HEK293 (cell line): Measurements from ENCODE around the gene OR6B2.

Source experiments
- CTCF ChIA-PET: fragments of 350-600 bp; formaldehyde crosslinking; extraction: SDS; loops from one replicate; lab custom pipeline; 2021; ENCODE audit warnings: antibody characterized with exemption; lab: Yijun Ruan, JAX
- POLR2A ChIA-PET: fragments of 300-600 bp; formaldehyde crosslinking; extraction: SDS; loops from one replicate; lab custom pipeline; 2020; ENCODE audit warnings: antibody characterized with exemption, inconsistent platforms; lab: Yijun Ruan, JAX
- H3K27ac ChIP-seq: fragments of 200-500 bp; sonication (Bioruptor generic); 2 replicates; pipeline ENCODE4 v1.5.1; 2014; ENCODE audit warnings: low read depth, low read length, control low read depth, inconsistent platforms; ENCODE audit errors: extremely low read depth
- H3K36me3 ChIP-seq, 2 experiments: fragments of 200-500 bp in 1 of 2; sonication (Bioruptor generic) in 1 of 2; 1 replicate in 1 of 2; 2 replicates in 1 of 2; pipeline ENCODE4 v1.5.1; 2014 to 2017; ENCODE audit warnings: inconsistent platforms in 2 of 2, low read length in 2 of 2; ENCODE audit not compliant: control insufficient read depth in 2 of 2, insufficient read depth in 1 of 2
- H3K4me1 ChIP-seq: fragments of 200-500 bp; sonication (Bioruptor generic); 2 replicates; pipeline ENCODE4 v1.5.1; 2014; ENCODE audit warnings: mild to moderate bottlenecking, low read length, inconsistent platforms; ENCODE audit not compliant: control insufficient read depth, insufficient read depth
- H3K4me3 ChIP-seq: 2 replicates; pipeline ENCODE4 v1.5.1; 2011; ENCODE audit warnings: low read depth, mild to moderate bottlenecking, control low read depth, low read length, moderate library complexity
- H3K9me3 ChIP-seq: fragments of 200-500 bp; sonication (Bioruptor generic); 2 replicates; pipeline ENCODE4 v1.5.1; 2014; ENCODE audit warnings: low read depth, low read length, inconsistent platforms; ENCODE audit not compliant: control insufficient read depth, insufficient read depth
- CTCF ChIP-seq: fragments of 450-650 bp; formaldehyde crosslinking; IDR thresholded peaks from 2 replicates; pipeline ENCODE4 v1.5.1; 2016; ENCODE audit warnings: missing biosample characterization, missing genetic modification characterization
- HOXC10 ChIP-seq: sonication (generic); formaldehyde crosslinking; IDR thresholded peaks from 2 replicates; pipeline ENCODE4 v1.8.1; 2023; ENCODE audit warnings: mild to moderate bottlenecking, missing genetic modification reagents
- IKZF3 ChIP-seq: fragments of 450-650 bp; IDR thresholded peaks from 2 replicates; pipeline ENCODE4 v1.5.0; 2018; ENCODE audit warnings: missing biosample characterization, mild to moderate bottlenecking, missing genetic modification characterization, moderate library complexity
- INSM2 ChIP-seq: fragments of 450-650 bp; formaldehyde crosslinking; IDR thresholded peaks from 2 replicates; pipeline ENCODE4 v1.5.1; 2016; ENCODE audit warnings: missing biosample characterization, missing genetic modification characterization
- KLF17 ChIP-seq: fragments of 450-650 bp; formaldehyde crosslinking; IDR thresholded peaks from 2 replicates; pipeline ENCODE4 v1.5.1; 2016; ENCODE audit warnings: missing biosample characterization, missing genetic modification characterization
- SCRT2 ChIP-seq: fragments of 450-650 bp; formaldehyde crosslinking; IDR thresholded peaks from 2 replicates; pipeline ENCODE4 v1.5.1; 2016; ENCODE audit warnings: missing biosample characterization, missing genetic modification characterization
- ZBTB20 ChIP-seq: fragments of 450-650 bp; formaldehyde crosslinking; IDR thresholded peaks from 2 replicates; pipeline ENCODE4 v1.5.1; 2016; ENCODE audit warnings: missing biosample characterization, missing genetic modification characterization
- ZBTB49 ChIP-seq: fragments of 450-650 bp; formaldehyde crosslinking; IDR thresholded peaks from 2 replicates; pipeline ENCODE4 v1.5.1; 2016; ENCODE audit warnings: missing biosample characterization, missing genetic modification characterization, low read depth
- ZNF10 ChIP-seq: fragments of 450-650 bp; formaldehyde crosslinking; IDR thresholded peaks from 2 replicates; pipeline ENCODE4 v1.5.1; 2017; ENCODE audit warnings: missing biosample characterization, missing genetic modification characterization
- ZNF138 ChIP-seq: fragments of 450-650 bp; formaldehyde crosslinking; IDR thresholded peaks from 2 replicates; pipeline ENCODE4 v1.5.1; 2016; ENCODE audit warnings: missing biosample characterization, missing genetic modification characterization, borderline replicate concordance
- ZNF157 ChIP-seq: fragments of 450-650 bp; formaldehyde crosslinking; IDR thresholded peaks from 2 replicates; pipeline ENCODE4 v1.5.1; 2016; ENCODE audit warnings: missing biosample characterization, missing genetic modification characterization
- ZNF350 ChIP-seq: fragments of 450-650 bp; formaldehyde crosslinking; IDR thresholded peaks from 2 replicates; pipeline ENCODE4 v1.5.0; 2017; ENCODE audit warnings: missing biosample characterization, mild to moderate bottlenecking, missing genetic modification characterization
- ZNF521 ChIP-seq: fragments of 450-650 bp; formaldehyde crosslinking; IDR thresholded peaks from 2 replicates; pipeline ENCODE4 v1.5.1; 2017; ENCODE audit warnings: missing biosample characterization, mild to moderate bottlenecking, missing genetic modification characterization
- ZNF530 ChIP-seq: fragments of 450-650 bp; formaldehyde crosslinking; IDR thresholded peaks from 2 replicates; pipeline ENCODE4 v1.5.1; 2016; ENCODE audit warnings: low read depth, missing biosample characterization, missing genetic modification characterization
- ZNF626 ChIP-seq: fragments of 450-650 bp; sonication (Bioruptor Pico); formaldehyde crosslinking; IDR thresholded peaks from 2 replicates; pipeline ENCODE4 v1.5.1; 2018; ENCODE audit warnings: missing biosample characterization, missing genetic modification characterization, inconsistent platforms
- ZNF654 ChIP-seq: fragments of 450-650 bp; formaldehyde crosslinking; IDR thresholded peaks from 2 replicates; pipeline ENCODE4 v1.5.1; 2016; ENCODE audit warnings: low read depth, missing biosample characterization, missing genetic modification characterization
- ZNF658 ChIP-seq: fragments of 450-650 bp; formaldehyde crosslinking; IDR thresholded peaks from 2 replicates; pipeline ENCODE4; 2016; ENCODE audit warnings: missing biosample characterization, missing genetic modification characterization
- ZNF664 ChIP-seq: fragments of 450-650 bp; formaldehyde crosslinking; IDR thresholded peaks from 2 replicates; pipeline ENCODE4 v1.5.1; 2016; ENCODE audit warnings: missing biosample characterization, missing genetic modification characterization
- ZXDB ChIP-seq: fragments of 450-650 bp; formaldehyde crosslinking; IDR thresholded peaks from 2 replicates; pipeline ENCODE4 v1.5.1; 2016; ENCODE audit warnings: missing biosample characterization, missing genetic modification characterization

OR6B2 gene

GRCh38 chr2:240023792-240024191, 6.4 kb downstream of the OR6B2 start:
- Histone ChIP-seq H3K36me3 (peaks cover 8 to 25% of the 10 kb centered on the region in 2 experiments), H3K9me3 (no peaks in the 10 kb centered on the region), H3K4me3 (peak overlapping the region; percentile 98), H3K4me1 (peaks cover 4% of the 10 kb centered on the region), H3K27ac (no peak overlapping the region)
- POLR2A ChIA-PET, result no interaction called here
- TF ChIP-seq SCRT2 (tag by site-specific recombination) (no peak), ZXDB (tag by site-specific recombination) (no peak), HOXC10 (CRISPR knock-in tag) (no peak), ZNF350 (tag by site-specific recombination) (no peak), ZBTB49 (no peak), ZNF658 (tag by site-specific recombination) (no peak), ZNF521 (tag by site-specific recombination) (no peak), ZNF626 (tag by site-specific recombination) (no peak), ZNF10 (tag by site-specific recombination) (no peak), ZNF530 (no peak), KLF17 (tag by site-specific recombination) (no peak), ZNF654 (tag by site-specific recombination) (no peak), ZNF138 (tag by site-specific recombination) (no peak), INSM2 (tag by site-specific recombination) (no peak)
- CTCF ChIA-PET, result interaction anchor here (0.8 kb wide), 1 partner anchor 398 kb away, joined by 3 read pairs; no protein-coding TSS in a partner anchor

GRCh38 chr2:240021488-240022104, 8.6 kb downstream of the OR6B2 start:
- Histone ChIP-seq H3K9me3 (no peaks in the 10 kb centered on the region), H3K36me3 (peaks cover 8 to 47% of the 10 kb centered on the region in 2 experiments), H3K27ac (no peak overlapping the region), H3K4me1 (peaks cover 4% of the 10 kb centered on the region), H3K4me3 (no peak overlapping the region)
- ChIA-PET POLR2A (no interaction called here), CTCF (interaction anchor here (0.5 to 3.4 kb wide), 18 partner anchors 9 to 1642 kb away, joined by 3 to 33 read pairs (median 4); no protein-coding TSS in a partner anchor)
- TF ChIP-seq ZNF530 (no peak), ZNF664 (tag by site-specific recombination) (no peak), CTCF (tag by site-specific recombination) (peak; percentile 60; the same call in 1 of the 2 replicates), ZNF157 (tag by site-specific recombination) (no peak), ZNF654 (tag by site-specific recombination) (peak; percentile 19; the same call in 1 of the 2 replicates), IKZF3 (tag by site-specific recombination) (0 out of 2 replicates have a peak, but pooled peaks have one; percentile 17), ZBTB20 (tag by site-specific recombination) (0 out of 2 replicates have a peak, but pooled peaks have one; percentile 42)
